KMS-11 (cell line): Measurements from ENCODE around the gene BBX.

Experiments
- H2AFZ ChIP-seq: fragments of 200-600 bp; sonication (generic); 2 replicates; pipeline ENCODE4 v1.6.1; 2016; ENCODE audit warnings: antibody characterized with exemption, mixed run types, low read depth
- H3K27ac ChIP-seq: fragments of 200-600 bp; sonication (generic); 2 replicates; pipeline ENCODE4 v1.6.1; 2016; ENCODE audit warnings: mild to moderate bottlenecking, mixed run types
- H3K27me3 ChIP-seq: fragments of 200-600 bp; sonication (generic); 2 replicates; pipeline ENCODE4 v1.6.1; 2017; ENCODE audit warnings: mild to moderate bottlenecking, low read depth, mixed run types, moderate library complexity; ENCODE audit not compliant: insufficient read depth
- H3K36me3 ChIP-seq: fragments of 200-600 bp; sonication (generic); 2 replicates; pipeline ENCODE4 v1.6.1; 2017; ENCODE audit warnings: mild to moderate bottlenecking, mixed run types; ENCODE audit not compliant: insufficient read depth
- H3K4me1 ChIP-seq: fragments of 200-600 bp; sonication (generic); 2 replicates; pipeline ENCODE4 v1.6.1; 2016; ENCODE audit warnings: mild to moderate bottlenecking, low read depth, mixed run types; ENCODE audit not compliant: poor library complexity, severe bottlenecking
- H3K4me2 ChIP-seq: fragments of 200-600 bp; sonication (generic); 2 replicates; pipeline ENCODE4 v1.7.0; 2016; ENCODE audit warnings: mild to moderate bottlenecking, mixed run types
- H3K4me3 ChIP-seq: fragments of 200-600 bp; sonication (generic); IDR thresholded peaks from 2 replicates; pipeline ENCODE4 v1.6.1; 2017; ENCODE audit warnings: low read depth, low read length, mixed read lengths; ENCODE audit not compliant: insufficient read depth
- H3K79me2 ChIP-seq: fragments of 200-600 bp; sonication (generic); 2 replicates; pipeline ENCODE4 v1.6.1; 2016; ENCODE audit warnings: low read depth, mixed run types; ENCODE audit not compliant: insufficient read depth
- H3K9ac ChIP-seq: fragments of 200-600 bp; sonication (generic); 2 replicates; pipeline ENCODE4 v1.6.1; 2016; ENCODE audit warnings: mild to moderate bottlenecking, mixed run types
- H4K20me1 ChIP-seq: fragments of 200-600 bp; sonication (generic); 2 replicates; pipeline ENCODE4 v1.6.1; 2016; ENCODE audit warnings: mild to moderate bottlenecking, mixed run types; ENCODE audit not compliant: insufficient read depth
- CTCF ChIP-seq: fragments of 200-600 bp; sonication (generic); conservative IDR thresholded peaks from 2 replicates; pipeline ENCODE4 v1.6.1; 2017; ENCODE audit warnings: low read depth, mild to moderate bottlenecking, antibody characterized with exemption, low read length, moderate library complexity, mixed read lengths

BBX gene

DNA sequence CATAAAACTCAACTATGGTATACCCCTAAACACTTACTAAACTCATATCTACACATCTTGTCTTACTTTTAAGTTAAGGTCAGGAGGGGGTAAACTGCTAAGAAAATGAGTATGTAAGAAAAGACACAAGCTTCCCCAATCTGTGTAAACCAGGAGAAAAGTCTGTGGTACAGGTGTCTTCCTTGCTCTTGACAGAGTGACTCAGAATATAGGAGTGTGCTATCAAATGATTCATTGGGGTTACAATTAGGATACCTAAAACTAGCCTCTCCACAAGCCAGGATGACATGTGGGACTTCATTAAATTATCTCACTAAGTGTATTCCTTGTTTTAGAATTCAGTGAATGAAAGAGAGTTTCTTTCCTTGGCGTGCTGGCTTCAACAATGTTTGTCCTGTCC is 274.8 kb downstream of the BBX start:
- H3K4me2 ChIP-seq = no peak overlapping the region
- no peak overlapping the region for H2AFZ ChIP-seq
- H4K20me1 ChIP-seq = no peaks in the 10 kb centered on the region
- no peak overlapping the region for H3K27ac ChIP-seq
- no peak overlapping the region for H3K4me3 ChIP-seq
- H3K9ac ChIP-seq = no peak overlapping the region
- no peaks in the 10 kb centered on the region for H3K27me3 ChIP-seq
- no peak for TF ChIP-seq CTCF
- H3K36me3 ChIP-seq = no peaks in the 10 kb centered on the region
- peaks cover 7% of the 10 kb centered on the region for H3K4me1 ChIP-seq
- no peaks in the 10 kb centered on the region for H3K79me2 ChIP-seq

- no peak overlapping the region for H3K4me2 ChIP-seq
- no peaks in the 10 kb centered on the region for H3K27me3 ChIP-seq
These were observed 275.6 kb downstream of the BBX start for GRCh38 chr3:107798381-107798780.

GRCh38 chr3:107800710-107801109 is 277.9 kb downstream of the BBX start:
- Histone ChIP-seq H4K20me1 (no peaks in the 10 kb centered on the region), H2AFZ (no peak overlapping the region), H3K36me3 (no peaks in the 10 kb centered on the region), H3K9ac (no peak overlapping the region), H3K4me2 (no peak overlapping the region), H3K4me3 (no peak overlapping the region), H3K4me1 (peaks cover 7% of the 10 kb centered on the region), H3K79me2 (no peaks in the 10 kb centered on the region), H3K27me3 (no peaks in the 10 kb centered on the region), H3K27ac (no peak overlapping the region)
- no peak for TF ChIP-seq CTCF

More at GRCh38 chr3:107798381-107798780, 275.6 kb downstream of the BBX start:
- H3K79me2 ChIP-seq = no peaks in the 10 kb centered on the region
- no peak overlapping the region for H2AFZ ChIP-seq
- no peaks in the 10 kb centered on the region for H4K20me1 ChIP-seq
- H3K27ac ChIP-seq = no peak overlapping the region
- no peak overlapping the region for H3K9ac ChIP-seq
- TF ChIP-seq CTCF = no peak
- H3K4me3 ChIP-seq = no peak overlapping the region
- H3K36me3 ChIP-seq = no peaks in the 10 kb centered on the region
- H3K4me1 ChIP-seq = peaks cover 7% of the 10 kb centered on the region

DNA sequence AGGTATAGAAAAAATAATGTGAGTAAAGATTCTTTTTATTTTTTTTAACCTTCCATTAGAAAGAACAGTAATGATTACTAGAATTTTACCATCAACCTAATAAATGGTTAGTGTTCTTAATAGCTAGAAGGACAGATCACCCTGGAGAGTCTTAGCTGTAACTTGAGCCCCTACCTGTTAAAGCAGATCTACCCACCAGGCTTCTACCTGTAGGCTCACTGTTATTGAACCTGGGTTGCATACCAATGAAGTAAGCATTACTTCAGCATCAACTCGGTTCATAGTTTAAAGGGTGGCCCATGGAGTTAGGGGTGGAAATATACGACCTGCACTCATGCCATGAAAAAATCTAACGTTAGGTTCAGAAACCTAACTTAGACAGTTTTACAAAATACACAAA is 280.4 kb downstream of the BBX start:
- Histone ChIP-seq H3K27me3 (no peaks in the 10 kb centered on the region), H3K9ac (no peak overlapping the region), H3K4me1 (no peaks in the 10 kb centered on the region), H3K79me2 (no peaks in the 10 kb centered on the region), H3K36me3 (no peaks in the 10 kb centered on the region), H3K4me2 (no peak overlapping the region), H2AFZ (no peak overlapping the region), H4K20me1 (no peaks in the 10 kb centered on the region), H3K27ac (no peak overlapping the region), H3K4me3 (no peak overlapping the region)
- no peak for TF ChIP-seq CTCF
